Fibroblast of lung (primary cell): ENCODE measurements around the gene FXYD6. TPM values are rescaled to one million over a fixed set of nuclear protein-coding genes. Genes with fewer than 3 reads are reported as not detected.

Experiments
- DNase-seq, 2 donors: peaks; one replicate each; pipeline versions ENCODE4 v3.0.0 to v3.0.0-alpha.2; 2010; ENCODE audit warnings: low read depth in 2 of 2
- H2AFZ ChIP-seq: 2 replicates; pipeline ENCODE4 v1.5.1; 2012; ENCODE audit warnings: low read length, control low read depth, inconsistent platforms
- H3K27ac ChIP-seq: 2 replicates; pipeline ENCODE4 v1.5.1; 2011; ENCODE audit warnings: low read length, control low read depth; ENCODE audit not compliant: insufficient read depth
- H3K27me3 ChIP-seq: 2 replicates; pipeline ENCODE4 v1.5.1; 2011; ENCODE audit warnings: mild to moderate bottlenecking, low read length; ENCODE audit not compliant: control insufficient read depth, insufficient read depth
- H3K36me3 ChIP-seq: 2 replicates; pipeline ENCODE4 v1.5.1; 2011; ENCODE audit warnings: low read length; ENCODE audit not compliant: control insufficient read depth, insufficient read depth
- H3K4me1 ChIP-seq: 2 replicates; pipeline ENCODE4 v1.5.1; 2011; ENCODE audit warnings: low read length; ENCODE audit not compliant: control insufficient read depth, insufficient read depth; ENCODE audit errors: extremely low read depth
- H3K4me2 ChIP-seq: 2 replicates; pipeline ENCODE4 v1.5.1; 2011; ENCODE audit warnings: low read length, control low read depth; ENCODE audit not compliant: insufficient read depth; ENCODE audit errors: extremely low read depth
- H3K4me3 ChIP-seq, 4 experiments: fragments of 200-600 bp in 1 of 4; sonication (generic) in 1 of 4; replicated peaks in 1 of 4; 2 replicates each; pipeline ENCODE4 v1.5.1; 2011 to 2016; ENCODE audit warnings: low read length in 4 of 4, low read depth in 3 of 4, mild to moderate bottlenecking in 3 of 4, control low read depth in 2 of 4, inconsistent platforms in 1 of 4, mixed read lengths in 1 of 4; ENCODE audit not compliant: insufficient read depth in 1 of 4; ENCODE audit errors: control extremely low read depth in 1 of 4
- H3K79me2 ChIP-seq: 2 replicates; pipeline ENCODE4 v1.5.1; 2012; ENCODE audit warnings: mild to moderate bottlenecking, low read length, inconsistent platforms; ENCODE audit not compliant: control insufficient read depth, insufficient read depth
- H3K9ac ChIP-seq: 2 replicates; pipeline ENCODE4 v1.5.1; 2011; ENCODE audit warnings: mild to moderate bottlenecking, low read length, control low read depth; ENCODE audit not compliant: insufficient read depth
- H3K9me3 ChIP-seq: 2 replicates; pipeline ENCODE4 v1.5.1; 2012; ENCODE audit warnings: low read depth, low read length; ENCODE audit not compliant: control insufficient read depth, insufficient read depth
- H4K20me1 ChIP-seq: 2 replicates; pipeline ENCODE4 v1.5.1; 2011; ENCODE audit warnings: low read length; ENCODE audit not compliant: control insufficient read depth, insufficient read depth; ENCODE audit errors: extremely low read depth
- EZH2 ChIP-seq: IDR thresholded peaks from 2 replicates; pipeline ENCODE4 v1.5.1; 2012; ENCODE audit warnings: low read length, control low read depth, mild to moderate bottlenecking; ENCODE audit errors: missing control alignments
- polyA plus RNA-seq, 2 donors: library from polyadenylated mRNA; depleted of rRNA in 1 of 2; stranded (reverse) in 1 of 2; unstranded in 1 of 2; fragments of >200 nt; gene quantifications; 2 replicates each; pipeline ENCODE4 v1.2.1, GENCODE V29; 2011 to 2012; ENCODE audit warnings: missing spikeins in 1 of 2
- total RNA-seq: library from RNA; depleted of rRNA; stranded (reverse); fragments of >200 nt; gene quantifications from 2 replicates; pipeline ENCODE4 v1.2.1, GENCODE V29; 2014
- TF ChIP-seq, protein P1 (sequence below), 2 donors: IDR thresholded peaks in 1 of 2; conservative IDR thresholded peaks in 1 of 2; 1 replicate in 1 of 2; 2 replicates in 1 of 2; pipeline ENCODE4 v1.5.1; 2011 to 2012; ENCODE audit warnings: low read length in 2 of 2, control low read depth in 1 of 2, inconsistent platforms in 1 of 2, low read depth in 1 of 2, mild to moderate bottlenecking in 1 of 2

Gene FXYD6
- total and polyA plus RNA-seq, 2 donors (not counting 1 experiment from before 2014, with no cell fraction given) = 0.43 to 5.1 TPM

DNA sequence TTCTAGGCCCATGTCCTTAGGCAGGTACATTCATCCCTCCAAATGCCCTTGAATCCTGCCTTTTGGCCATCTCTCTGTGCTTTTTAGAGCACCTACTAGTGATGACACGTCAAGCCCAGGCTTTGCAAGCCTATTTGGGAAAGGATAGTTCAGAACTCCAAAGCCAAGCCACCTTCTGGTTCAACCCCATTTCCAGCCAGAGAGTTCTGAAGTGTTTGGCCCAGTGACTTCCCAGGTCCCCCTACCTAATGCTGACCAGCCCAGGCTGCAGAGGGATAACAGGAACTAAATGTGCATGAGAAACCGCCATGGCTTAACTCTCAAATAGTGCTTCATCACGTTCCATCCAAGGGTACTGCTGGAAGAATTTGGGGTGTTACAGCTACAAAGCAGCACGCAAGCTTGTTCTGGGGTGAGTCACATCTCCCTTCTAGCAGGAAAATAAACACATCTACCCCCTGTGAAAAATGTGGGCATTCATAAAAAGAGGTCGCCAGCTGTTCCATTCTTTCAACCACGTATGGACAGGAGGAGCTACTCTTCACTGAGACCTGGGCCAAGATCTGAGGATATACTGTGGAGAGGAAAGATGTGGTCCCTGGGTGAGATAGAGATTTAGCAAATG, 2.0 kb upstream of the FXYD6 start:
- H3K27me3 ChIP-seq = peaks cover 31% of the 10 kb centered on the region
- no peaks in the 10 kb centered on the region for H4K20me1 ChIP-seq
- DNase-seq = peak in 1 of 2 donors; percentile 54
- no peak overlapping the region for H3K27ac ChIP-seq
- no peak overlapping the region for H3K4me3 ChIP-seq
- H3K4me2 ChIP-seq = no peak overlapping the region
- no peaks in the 10 kb centered on the region for H3K9me3 ChIP-seq
- H3K4me1 ChIP-seq = no peaks in the 10 kb centered on the region
- H2AFZ ChIP-seq = no peak overlapping the region
- no peak overlapping the region for H3K9ac ChIP-seq
- H3K79me2 ChIP-seq = no peaks in the 10 kb centered on the region
- no peaks in the 10 kb centered on the region for H3K36me3 ChIP-seq
- TF ChIP-seq, protein P1, sequence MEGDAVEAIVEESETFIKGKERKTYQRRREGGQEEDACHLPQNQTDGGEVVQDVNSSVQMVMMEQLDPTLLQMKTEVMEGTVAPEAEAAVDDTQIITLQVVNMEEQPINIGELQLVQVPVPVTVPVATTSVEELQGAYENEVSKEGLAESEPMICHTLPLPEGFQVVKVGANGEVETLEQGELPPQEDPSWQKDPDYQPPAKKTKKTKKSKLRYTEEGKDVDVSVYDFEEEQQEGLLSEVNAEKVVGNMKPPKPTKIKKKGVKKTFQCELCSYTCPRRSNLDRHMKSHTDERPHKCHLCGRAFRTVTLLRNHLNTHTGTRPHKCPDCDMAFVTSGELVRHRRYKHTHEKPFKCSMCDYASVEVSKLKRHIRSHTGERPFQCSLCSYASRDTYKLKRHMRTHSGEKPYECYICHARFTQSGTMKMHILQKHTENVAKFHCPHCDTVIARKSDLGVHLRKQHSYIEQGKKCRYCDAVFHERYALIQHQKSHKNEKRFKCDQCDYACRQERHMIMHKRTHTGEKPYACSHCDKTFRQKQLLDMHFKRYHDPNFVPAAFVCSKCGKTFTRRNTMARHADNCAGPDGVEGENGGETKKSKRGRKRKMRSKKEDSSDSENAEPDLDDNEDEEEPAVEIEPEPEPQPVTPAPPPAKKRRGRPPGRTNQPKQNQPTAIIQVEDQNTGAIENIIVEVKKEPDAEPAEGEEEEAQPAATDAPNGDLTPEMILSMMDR (conservative IDR thresholded peaks at IDR 0.05 in 1 of 2, IDR thresholded peaks at IDR 0.05 in 1 of 2; ENCODE audit: low read depth in 1 of 2, low read length in 2 of 2) = no peak
- no peak for TF ChIP-seq EZH2

DNA sequence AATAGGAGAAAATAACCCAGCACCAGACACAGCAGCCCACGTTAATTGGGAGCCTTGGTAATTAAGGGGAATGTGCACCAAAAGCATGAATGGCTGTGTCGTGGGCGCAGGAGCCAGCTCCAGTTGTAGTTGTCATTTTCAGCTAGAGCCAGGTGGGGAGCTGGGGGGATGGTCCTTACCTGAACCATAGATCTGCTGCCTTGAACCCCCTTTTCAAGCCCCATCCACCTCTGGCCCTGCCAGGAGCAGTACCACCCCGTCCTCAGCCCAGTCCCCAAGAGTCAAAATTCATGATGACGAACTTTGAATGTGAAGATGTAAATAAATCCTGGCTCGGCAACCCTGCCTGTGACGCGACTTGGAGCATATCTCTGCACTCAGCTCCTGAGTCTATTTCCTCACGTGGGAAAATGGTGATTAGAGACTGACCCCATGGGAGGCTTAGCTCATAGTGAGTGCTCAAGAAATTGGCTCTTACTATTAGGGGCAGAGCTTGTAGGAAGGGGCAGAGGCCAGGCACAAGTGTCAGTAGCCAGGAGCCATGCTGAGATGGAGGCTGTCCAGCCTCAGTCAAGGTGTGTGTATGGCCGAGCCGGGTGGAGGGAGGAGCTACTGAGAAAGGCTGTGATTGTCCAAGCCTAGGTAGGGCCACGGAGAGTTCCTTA, 794 bp upstream of the FXYD6 start:
- H4K20me1 ChIP-seq = no peaks in the 10 kb centered on the region
- H3K79me2 ChIP-seq = no peaks in the 10 kb centered on the region
- H3K27ac ChIP-seq = no peak overlapping the region
- DNase-seq = peak in 1 of 2 donors; percentile 60
- TF ChIP-seq, protein P1 (conservative IDR thresholded peaks at IDR 0.05 in 1 of 2, IDR thresholded peaks at IDR 0.05 in 1 of 2; ENCODE audit: low read depth in 1 of 2, low read length in 2 of 2) = no peak
- peak; percentile 68 for TF ChIP-seq EZH2
- no peaks in the 10 kb centered on the region for H3K9me3 ChIP-seq
- H3K4me2 ChIP-seq = no peak overlapping the region
- H3K36me3 ChIP-seq = no peaks in the 10 kb centered on the region
- peaks cover 31% of the 10 kb centered on the region for H3K27me3 ChIP-seq
- no peaks in the 10 kb centered on the region for H3K4me1 ChIP-seq
- peak overlapping the region in 2 of 4 experiments; percentile 42 to 62 for H3K4me3 ChIP-seq
- H2AFZ ChIP-seq = no peak overlapping the region
- no peak overlapping the region for H3K9ac ChIP-seq

DNA sequence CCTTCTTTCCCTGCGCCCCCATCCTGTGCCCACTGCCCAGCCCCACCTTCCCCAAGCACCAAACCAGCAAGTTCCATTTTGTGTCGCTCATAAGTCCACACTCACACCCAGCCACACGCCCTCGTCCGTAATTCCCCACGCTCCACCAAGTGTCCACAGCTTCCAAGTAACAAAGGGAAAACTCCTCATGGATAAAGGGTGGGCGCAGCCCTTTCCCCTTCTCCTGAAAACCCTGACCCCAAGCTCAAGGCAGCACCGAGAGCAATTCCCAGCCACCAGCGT, 458 bp downstream of the FXYD6 start:
- no peak overlapping the region for H3K27ac ChIP-seq
- H3K4me3 ChIP-seq = peak overlapping the region in 2 of 4 experiments; percentile 42 to 80
- H3K36me3 ChIP-seq = no peaks in the 10 kb centered on the region
- H3K4me1 ChIP-seq = no peaks in the 10 kb centered on the region
- no peaks in the 10 kb centered on the region for H3K79me2 ChIP-seq
- H3K4me2 ChIP-seq = peak overlapping the region; percentile 48
- H3K9ac ChIP-seq = no peak overlapping the region
- H2AFZ ChIP-seq = no peak overlapping the region
- no peak for DNase-seq
- TF ChIP-seq EZH2 = peak; percentile 93
- TF ChIP-seq, protein P1 (conservative IDR thresholded peaks at IDR 0.05 in 1 of 2, IDR thresholded peaks at IDR 0.05 in 1 of 2; ENCODE audit: low read depth in 1 of 2, low read length in 2 of 2) = no peak
- no peaks in the 10 kb centered on the region for H4K20me1 ChIP-seq
- no peaks in the 10 kb centered on the region for H3K9me3 ChIP-seq
- H3K27me3 ChIP-seq = peaks cover 34% of the 10 kb centered on the region
